GM12873 (cell line): Measurements from ENCODE around the gene BRSK2.

Experiments used
- TF ChIP-seq, protein P1 (sequence below): IDR thresholded peaks from 2 replicates; pipeline ENCODE4 v1.5.1; 2012; ENCODE audit warnings: low read depth, mild to moderate bottlenecking, moderate library complexity, low read length, control low read depth; ENCODE audit not compliant: insufficient read depth; ENCODE audit errors: missing control alignments

BRSK2 gene

DNA sequence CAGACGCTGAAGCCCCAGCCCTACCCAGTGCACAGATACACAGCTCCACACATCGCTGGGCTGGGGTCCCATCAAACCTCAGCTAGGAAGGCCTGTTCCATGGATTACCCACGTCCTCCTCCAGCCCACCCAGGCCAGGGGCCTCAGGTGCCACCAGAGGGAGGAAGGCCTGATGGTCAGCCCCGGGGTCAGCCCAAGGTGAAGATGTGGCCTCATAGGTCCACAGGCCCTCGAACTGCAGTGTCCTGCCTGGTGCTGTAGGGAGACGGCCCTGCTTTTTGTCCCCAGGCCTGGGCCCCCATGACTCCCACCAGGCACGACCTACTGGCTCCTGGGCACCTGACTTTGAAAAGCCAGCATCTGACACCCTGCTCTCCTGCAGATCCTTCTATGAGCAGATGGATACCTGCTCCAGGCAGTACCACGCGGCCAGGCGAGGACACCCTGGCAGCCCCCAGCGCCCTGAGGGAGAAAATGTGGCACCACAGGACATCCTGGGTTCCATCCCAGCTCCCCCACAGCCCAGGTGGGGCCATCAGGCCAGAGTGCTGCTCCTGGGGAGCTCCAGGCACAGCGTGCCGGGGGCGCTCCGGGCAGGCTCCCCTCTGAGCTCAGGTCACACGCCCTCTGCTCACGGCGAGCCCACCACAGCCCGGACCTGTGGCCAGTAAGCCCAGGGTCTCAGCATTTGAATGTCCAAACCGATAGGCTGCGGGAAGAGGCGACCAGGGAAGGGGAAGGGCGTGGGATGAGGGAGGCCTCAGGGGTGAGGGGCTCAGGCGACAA lies 112.6 kb downstream of the BRSK2 start:
- TF ChIP-seq, protein P1, sequence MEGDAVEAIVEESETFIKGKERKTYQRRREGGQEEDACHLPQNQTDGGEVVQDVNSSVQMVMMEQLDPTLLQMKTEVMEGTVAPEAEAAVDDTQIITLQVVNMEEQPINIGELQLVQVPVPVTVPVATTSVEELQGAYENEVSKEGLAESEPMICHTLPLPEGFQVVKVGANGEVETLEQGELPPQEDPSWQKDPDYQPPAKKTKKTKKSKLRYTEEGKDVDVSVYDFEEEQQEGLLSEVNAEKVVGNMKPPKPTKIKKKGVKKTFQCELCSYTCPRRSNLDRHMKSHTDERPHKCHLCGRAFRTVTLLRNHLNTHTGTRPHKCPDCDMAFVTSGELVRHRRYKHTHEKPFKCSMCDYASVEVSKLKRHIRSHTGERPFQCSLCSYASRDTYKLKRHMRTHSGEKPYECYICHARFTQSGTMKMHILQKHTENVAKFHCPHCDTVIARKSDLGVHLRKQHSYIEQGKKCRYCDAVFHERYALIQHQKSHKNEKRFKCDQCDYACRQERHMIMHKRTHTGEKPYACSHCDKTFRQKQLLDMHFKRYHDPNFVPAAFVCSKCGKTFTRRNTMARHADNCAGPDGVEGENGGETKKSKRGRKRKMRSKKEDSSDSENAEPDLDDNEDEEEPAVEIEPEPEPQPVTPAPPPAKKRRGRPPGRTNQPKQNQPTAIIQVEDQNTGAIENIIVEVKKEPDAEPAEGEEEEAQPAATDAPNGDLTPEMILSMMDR: no peak

DNA sequence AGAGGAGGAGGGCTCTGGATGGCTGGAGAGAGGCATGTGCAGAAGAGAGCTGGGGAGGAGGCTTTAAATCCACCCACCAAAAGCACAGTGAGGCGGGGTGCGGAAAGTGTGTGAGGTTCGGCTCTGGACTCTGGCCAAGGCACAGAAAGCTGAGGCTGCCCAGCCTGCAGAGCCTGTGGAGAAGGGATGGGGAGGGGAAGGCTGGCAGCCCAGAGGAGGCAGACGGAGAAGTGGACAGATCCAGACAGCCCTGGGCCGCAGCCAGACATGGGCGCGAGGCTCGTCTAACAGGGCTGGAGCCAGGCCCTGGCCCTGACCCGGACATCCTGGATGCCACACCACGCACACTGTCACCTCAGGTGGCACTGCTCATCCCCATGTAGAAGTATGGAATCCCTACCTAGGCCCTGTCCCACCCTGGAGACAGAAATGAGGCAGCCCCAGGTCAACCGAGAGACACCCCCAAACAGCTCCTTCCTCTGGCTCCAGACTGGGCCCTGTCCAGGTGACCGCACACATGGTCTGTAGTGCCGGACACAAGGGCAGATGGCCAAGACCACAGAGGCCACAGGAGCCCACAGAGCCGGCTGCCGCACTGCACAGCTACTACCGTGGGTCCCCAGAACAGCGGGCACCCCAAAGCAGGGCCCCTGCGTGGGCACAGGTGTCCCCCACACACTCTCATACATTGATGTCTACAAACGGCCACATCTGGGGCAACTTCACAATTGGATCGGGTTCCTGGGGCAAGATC lies 113.4 kb downstream of the BRSK2 start:
- TF ChIP-seq, protein P1: no peak

DNA sequence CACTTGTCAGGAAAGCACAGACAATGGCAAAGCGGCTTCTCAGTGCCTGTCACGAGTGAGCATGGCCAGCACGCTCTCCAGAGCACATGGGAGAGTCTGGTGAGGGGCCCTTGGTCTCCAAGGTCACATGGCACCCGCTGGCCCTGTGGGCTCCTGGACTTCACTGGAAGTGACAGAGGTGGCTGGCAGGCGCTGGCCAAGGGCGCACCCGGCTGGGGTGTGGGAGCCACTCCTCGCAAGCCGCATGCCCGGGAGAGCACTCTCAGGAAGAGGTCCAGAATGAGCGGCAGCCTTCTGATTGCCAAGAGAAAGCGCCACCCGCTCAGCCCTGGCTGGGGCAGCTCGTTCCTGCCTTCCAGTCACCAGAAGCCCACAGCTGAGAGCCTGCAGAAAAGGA lies 114.0 kb downstream of the BRSK2 start:
- TF ChIP-seq, protein P1: no peak

DNA sequence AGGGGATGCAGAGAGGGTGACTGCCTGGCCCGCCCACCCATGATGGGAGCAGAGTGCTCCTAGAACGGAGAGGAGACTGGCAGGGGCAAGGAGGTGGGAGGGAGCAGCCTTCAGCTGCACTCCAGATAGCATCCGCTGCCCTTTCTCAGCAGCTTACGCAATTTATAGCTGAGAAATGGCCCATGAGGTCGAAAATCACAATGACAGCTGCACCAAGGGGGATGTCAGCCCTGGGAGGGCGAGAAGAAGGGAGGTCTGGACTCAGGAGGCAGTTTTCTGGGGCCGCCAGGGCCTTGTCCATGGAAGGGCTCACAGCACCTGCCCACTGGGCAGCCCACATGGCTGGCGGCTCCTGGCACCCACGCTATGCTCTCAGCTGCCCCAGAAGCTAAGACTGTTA lies 114.4 kb downstream of the BRSK2 start:
- TF ChIP-seq, protein P1: no peak

DNA sequence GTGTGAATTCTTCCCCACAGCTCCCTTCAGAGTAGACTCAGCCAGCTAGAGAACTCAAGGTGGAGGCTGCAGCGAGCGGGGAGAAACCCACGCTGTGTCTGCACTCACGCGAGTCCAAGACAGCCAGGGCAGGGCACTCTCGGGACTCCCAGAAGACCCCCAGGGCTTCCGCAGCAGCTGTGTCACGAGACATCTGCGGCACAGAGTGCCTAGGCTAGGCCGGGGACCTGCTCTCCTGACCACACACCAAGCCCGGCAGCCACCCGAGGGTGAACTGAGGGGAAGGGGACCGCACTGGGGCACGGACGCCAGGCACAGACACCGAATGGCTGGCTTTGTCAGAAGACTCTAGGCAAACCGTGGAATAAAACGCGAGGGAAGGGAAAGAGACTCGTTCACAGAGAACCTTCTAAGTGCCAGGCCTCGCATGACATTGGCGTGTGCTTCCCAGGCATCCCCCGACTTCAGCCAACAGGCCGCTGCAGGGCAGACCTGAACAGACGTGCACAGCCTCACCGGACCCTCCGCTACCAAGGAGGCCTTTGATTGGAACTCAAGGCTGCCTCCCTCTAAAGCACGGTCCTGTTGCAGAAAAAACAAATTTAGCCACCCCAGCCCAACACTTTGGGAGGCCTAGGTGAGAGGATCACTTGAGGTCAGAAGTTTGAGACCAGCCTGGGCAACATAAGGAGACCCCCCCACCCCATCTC lies 115.0 kb downstream of the BRSK2 start:
- TF ChIP-seq, protein P1: no peak

DNA sequence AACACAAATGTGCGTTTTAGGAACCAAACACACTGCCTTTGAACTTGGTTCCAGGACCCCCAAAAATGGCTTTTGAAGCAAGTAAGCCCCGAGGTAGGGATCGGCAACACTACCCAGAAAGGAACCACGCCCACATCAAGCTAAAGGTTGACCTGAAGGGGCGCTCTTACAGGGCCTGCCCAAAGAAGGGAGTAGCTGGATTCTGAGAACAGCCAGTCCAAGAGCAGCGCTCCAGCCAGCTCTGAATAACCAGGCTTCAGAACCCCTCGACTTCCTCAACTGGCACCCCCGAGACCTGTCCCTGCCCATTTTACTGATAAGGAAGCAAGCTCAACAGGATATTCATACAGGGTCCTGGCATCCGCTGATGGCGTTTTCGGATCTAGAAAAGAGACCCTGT lies 115.7 kb downstream of the BRSK2 start:
- TF ChIP-seq, protein P1: peak; percentile 9

DNA sequence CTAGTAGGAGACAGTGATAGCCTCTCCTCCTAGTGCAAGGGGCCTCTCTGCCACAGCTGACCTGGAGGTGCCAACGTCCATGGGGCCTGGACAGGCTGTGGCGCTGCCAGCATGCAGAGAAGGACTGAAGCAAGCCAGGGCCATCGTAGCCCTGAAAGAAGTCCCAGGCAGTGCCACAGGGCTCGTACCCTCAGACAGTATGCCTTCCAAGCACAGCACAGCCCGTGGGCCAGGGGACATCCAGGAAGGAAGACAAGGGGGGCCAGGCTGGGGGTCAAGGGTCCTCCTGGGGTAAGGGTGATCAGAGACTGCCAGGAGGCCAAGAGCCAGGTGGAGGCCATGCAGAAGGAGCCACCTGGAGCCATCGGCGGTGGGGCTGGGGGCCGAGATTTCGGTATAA lies 117.2 kb downstream of the BRSK2 start:
- TF ChIP-seq, protein P1: no peak
